ENCODE data around the gene DNLZ. TPM values are rescaled to one million over a fixed set of nuclear protein-coding genes. Genes with fewer than 3 reads are reported as not detected.

DNLZ gene
- total RNA-seq: 11.8 to 14.7 TPM (median 13.0 TPM) in 3 replicates

GRCh38 chr9:136363106-136363948, at the start of gene DNLZ:
Gene DNLZ (minus strand): TSS chr9:136363744. CDS start chr9:136363714, 30 bp downstream.
- Mint-ChIP-seq H3K4me1 (peaks cover 11% of the 10 kb centered on the region), H3K27ac (peak within 1 kb of the TSS; percentile 87), H3K36me3 (no peaks in the 10 kb centered on the region), H3K4me3 (peak within 1 kb of the TSS; percentile 82), H3K27me3 (ENCODE audit: low read depth) (no peaks in the 10 kb centered on the region), H3K9me3 (no peaks in the 10 kb centered on the region)
- peak; percentile 93 to 94 for DNase-seq (ENCODE audit: low spot score in 2 of 2, unreplicated experiment in 2 of 2)
- peak; percentile 97 for TF ChIP-seq CTCF (IDR thresholded peaks at IDR 0.05; ENCODE audit: unreplicated experiment)

DNA sequence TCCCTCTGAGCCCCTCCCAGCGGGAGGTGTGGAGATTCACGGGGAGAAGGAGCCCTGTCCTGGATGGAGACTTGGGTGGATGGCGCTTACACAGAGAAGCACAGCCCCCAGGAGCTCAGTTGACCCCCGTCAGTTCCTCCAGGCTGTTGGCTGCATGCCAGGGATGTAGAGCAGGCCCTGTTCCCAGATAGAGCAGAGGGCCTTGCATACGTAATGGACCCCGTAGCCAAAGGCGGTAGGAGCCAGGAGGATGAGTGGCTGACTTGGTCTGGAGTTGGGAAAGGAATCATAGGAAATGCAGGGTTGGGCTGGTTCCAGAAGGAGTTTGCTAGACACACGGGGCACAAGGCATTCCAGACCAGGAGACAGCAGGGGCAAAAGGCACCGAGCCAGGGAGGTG, 49.4 kb upstream of the DNLZ start:
- no peak overlapping the region for H3K27ac Mint-ChIP-seq
- H3K27me3 Mint-ChIP-seq (ENCODE audit: low read depth): no peaks in the 10 kb centered on the region
- no peak for DNase-seq (ENCODE audit: low spot score in 2 of 2, unreplicated experiment in 2 of 2)
- no peaks in the 10 kb centered on the region for H3K9me3 Mint-ChIP-seq
- peaks cover 27% of the 10 kb centered on the region for H3K36me3 Mint-ChIP-seq
- H3K4me3 Mint-ChIP-seq: no peak overlapping the region
- TF ChIP-seq CTCF (IDR thresholded peaks at IDR 0.05; ENCODE audit: unreplicated experiment): no peak
- peaks cover 28% of the 10 kb centered on the region for H3K4me1 Mint-ChIP-seq

GRCh38 chr9:136411378-136411777, 47.8 kb upstream of the DNLZ start:
- Mint-ChIP-seq H3K4me1 (peaks cover 30% of the 10 kb centered on the region), H3K27ac (peak overlapping the region; percentile 96), H3K9me3 (no peaks in the 10 kb centered on the region), H3K4me3 (peak overlapping the region; percentile 90), H3K36me3 (peaks cover 29% of the 10 kb centered on the region), H3K27me3 (ENCODE audit: low read depth) (no peaks in the 10 kb centered on the region)
- no peak for DNase-seq (ENCODE audit: low spot score in 2 of 2, unreplicated experiment in 2 of 2)
- TF ChIP-seq CTCF (IDR thresholded peaks at IDR 0.05; ENCODE audit: unreplicated experiment): no peak

- Mint-ChIP-seq H3K27ac (peak within 1 kb of the TSS; percentile 97), H3K4me3 (peak within 1 kb of the TSS; percentile 90), H3K4me1 (peaks cover 30% of the 10 kb centered on the region), H3K9me3 (no peaks in the 10 kb centered on the region), H3K36me3 (peaks cover 27% of the 10 kb centered on the region), H3K27me3 (ENCODE audit: low read depth) (no peaks in the 10 kb centered on the region)
- DNase-seq (ENCODE audit: low spot score in 2 of 2, unreplicated experiment in 2 of 2): peak; percentile 84 to 96
- TF ChIP-seq CTCF (IDR thresholded peaks at IDR 0.05; ENCODE audit: unreplicated experiment): no peak
These were observed 47.1 kb upstream of the DNLZ start, which contains the start of the genes ENTR1 and PMPCA for GRCh38 chr9:136410500-136411287. Gene ENTR1 (minus strand): TSS chr9:136410614. CDS start chr9:136410397, 217 bp downstream. Gene PMPCA (plus strand): TSS chr9:136410658. CDS start chr9:136410669, 11 bp downstream.

GRCh38 chr9:136409557-136410455, 46.3 kb upstream of the DNLZ start:
- Mint-ChIP-seq H3K4me3 (peak overlapping the region; percentile 87), H3K9me3 (no peaks in the 10 kb centered on the region), H3K27me3 (ENCODE audit: low read depth) (no peaks in the 10 kb centered on the region), H3K36me3 (peaks cover 34% of the 10 kb centered on the region), H3K4me1 (peaks cover 30% of the 10 kb centered on the region), H3K27ac (peak overlapping the region; percentile 97)
- DNase-seq (ENCODE audit: low spot score in 2 of 2, unreplicated experiment in 2 of 2): peak in 1 of 2 experiments; percentile 55
- TF ChIP-seq CTCF (IDR thresholded peaks at IDR 0.05; ENCODE audit: unreplicated experiment): no peak
